ENCODE data around the gene VIPR1. TPM values are rescaled to one million over a fixed set of nuclear protein-coding genes. Genes with fewer than 3 reads are reported as not detected.

The VIPR1 gene
- total and polyA plus RNA-seq, 5 experiments from 2014 or later = 16.2 to 122 (median 40.3) TPM

- no peaks in the 10 kb centered on the region for H3K9me3 Mint-ChIP-seq
- H3K27ac Mint-ChIP-seq = peak overlapping the region; percentile 25 to 92 (median 88)
- DNase-seq (peak in 2 of 10 donors; percentile 14 to 27), ATAC-seq (no peak)
- H3K4me3 Mint-ChIP-seq = peak overlapping the region in 5 of 10 donors; percentile 7 to 51 (median 30)
- H3K27me3 Mint-ChIP-seq = peaks cover 2 to 13% (median 9%) of the 10 kb centered on the region in 5 donors
- H3K4me1 Mint-ChIP-seq = peaks cover 51 to 96% (median 77%) of the 10 kb centered on the region in 4 donors
- H3K36me3 Mint-ChIP-seq = peaks cover 0 to 9% (median 0%) of the 10 kb centered on the region in 3 donors
- POLR2A ChIA-PET = interaction anchor here (0.7 to 6.3 kb wide), 4 partner anchors 17 to 29 kb away, joined by 3 to 89 read pairs (median 4); no protein-coding TSS in a partner anchor
Observed at GRCh38 chr3:42505128-42505848, 2.8 kb downstream of the VIPR1 start.

- ATAC-seq (no peak), DNase-seq (peak in 2 of 10 donors; percentile 12 to 52)
- no peaks in the 10 kb centered on the region for H3K9me3 Mint-ChIP-seq
- H3K36me3 Mint-ChIP-seq = peaks cover 0 to 12% (median 0%) of the 10 kb centered on the region in 3 donors
- peaks cover 56 to 96% (median 80%) of the 10 kb centered on the region in 4 donors for H3K4me1 Mint-ChIP-seq
- peak overlapping the region; percentile 73 to 92 (median 90) for H3K27ac Mint-ChIP-seq
- POLR2A ChIA-PET = interaction anchor here (0.9 to 6.3 kb wide), 3 partner anchors 20 to 28 kb away, joined by 3 to 89 read pairs (median 4); no protein-coding TSS in a partner anchor
- H3K27me3 Mint-ChIP-seq = peaks cover under 1 to 6% (median 2%) of the 10 kb centered on the region in 5 donors
- peak overlapping the region in 3 of 10 donors; percentile 11 to 29 (median 23) for H3K4me3 Mint-ChIP-seq
Observed at GRCh38 chr3:42505849-42506410, 3.5 kb downstream of the VIPR1 start.

- Mint-ChIP-seq H3K27me3 (no peaks in the 10 kb centered on the region), H3K36me3 (peaks cover 0 to 14% (median 0%) of the 10 kb centered on the region in 3 donors), H3K4me1 (peaks cover 58 to 96% (median 86%) of the 10 kb centered on the region in 4 donors), H3K9me3 (no peaks in the 10 kb centered on the region), H3K27ac (peak overlapping the region; percentile 73 to 92 (median 90)), H3K4me3 (peak overlapping the region; percentile 3 to 78 (median 70))
- no peak for ATAC-seq
- peak in 2 of 10 donors; percentile 6 to 59 for DNase-seq
- POLR2A ChIA-PET = interaction anchor here (0.6 to 2.2 kb wide), 4 partner anchors 19 to 1701 kb away, joined by 3 to 10 read pairs (median 6); no protein-coding TSS in a partner anchor
Observed at GRCh38 chr3:42507252-42507651, 4.8 kb downstream of the VIPR1 start.

GRCh38 chr3:42507761-42508335, 5.4 kb downstream of the VIPR1 start:
- peaks cover 60 to 96% (median 86%) of the 10 kb centered on the region in 4 donors for H3K4me1 Mint-ChIP-seq
- H3K27me3 Mint-ChIP-seq = no peaks in the 10 kb centered on the region
- peak overlapping the region; percentile 11 to 78 (median 70) for H3K4me3 Mint-ChIP-seq
- no peaks in the 10 kb centered on the region for H3K9me3 Mint-ChIP-seq
- ATAC-seq (peak; percentile 19 to 27), DNase-seq (peak in 1 of 10 donors; percentile 27)
- H3K27ac Mint-ChIP-seq = peak overlapping the region; percentile 73 to 92 (median 90)
- H3K36me3 Mint-ChIP-seq = peaks cover 0 to 15% (median 0%) of the 10 kb centered on the region in 3 donors
- POLR2A ChIA-PET = interaction anchor here (0.5 to 2.2 kb wide), 8 partner anchors 12 to 1700 kb away, joined by 3 to 10 read pairs (median 4); no protein-coding TSS in a partner anchor

GRCh38 chr3:42508562-42508961, 6.1 kb downstream of the VIPR1 start:
- H3K4me1 Mint-ChIP-seq = peaks cover 61 to 96% (median 81%) of the 10 kb centered on the region in 4 donors
- DNase-seq (peak in 1 of 10 donors; percentile 27), ATAC-seq (no peak)
- no peaks in the 10 kb centered on the region for H3K27me3 Mint-ChIP-seq
- peak overlapping the region in 8 of 10 donors; percentile 26 to 89 (median 86) for H3K27ac Mint-ChIP-seq
- H3K4me3 Mint-ChIP-seq = peak overlapping the region in 7 of 10 donors; percentile 20 to 76 (median 55)
- POLR2A ChIA-PET = interaction anchor here (0.6 to 2.2 kb wide), 5 partner anchors 12 to 94 kb away, joined by 3 to 9 read pairs (median 4); no protein-coding TSS in a partner anchor
- H3K9me3 Mint-ChIP-seq = no peaks in the 10 kb centered on the region
- H3K36me3 Mint-ChIP-seq = peaks cover 0 to 23% (median 0%) of the 10 kb centered on the region in 3 donors

GRCh38 chr3:42509111-42509510, 6.7 kb downstream of the VIPR1 start:
- Mint-ChIP-seq H3K27me3 (no peaks in the 10 kb centered on the region), H3K9me3 (no peaks in the 10 kb centered on the region), H3K36me3 (peaks cover 0 to 28% (median 0%) of the 10 kb centered on the region in 3 donors), H3K4me1 (peaks cover 57 to 94% (median 77%) of the 10 kb centered on the region in 4 donors), H3K27ac (peak overlapping the region in 5 of 10 donors; percentile 10 to 84 (median 26)), H3K4me3 (peak overlapping the region in 5 of 10 donors; percentile 20 to 76 (median 53))
- POLR2A ChIA-PET = interaction anchor here (1.1 to 2.2 kb wide), 3 partner anchors 11 to 38 kb away, joined by 3 to 9 read pairs (median 4); no protein-coding TSS in a partner anchor
- ATAC-seq (no peak), DNase-seq (peak in 1 of 10 donors; percentile 45)

GRCh38 chr3:42510325-42510724, 7.9 kb downstream of the VIPR1 start:
- peaks cover 60 to 81% (median 70%) of the 10 kb centered on the region in 4 donors for H3K4me1 Mint-ChIP-seq

GRCh38 chr3:42511201-42511600, 8.8 kb downstream of the VIPR1 start:
- ATAC-seq = no peak
- Mint-ChIP-seq H3K4me1 (peaks cover 64 to 79% (median 65%) of the 10 kb centered on the region in 4 donors), H3K27ac (peak overlapping the region in 2 of 10 donors; percentile 1 to 31), H3K27me3 (no peaks in the 10 kb centered on the region), H3K9me3 (no peaks in the 10 kb centered on the region), H3K36me3 (peaks cover 0 to 44% (median 0%) of the 10 kb centered on the region in 3 donors), H3K4me3 (peak overlapping the region in 1 of 10 donors; percentile 36)
- peak in 1 of 10 donors; percentile 6 for DNase-seq
- POLR2A ChIA-PET = interaction anchor here (1.3 kb wide), 1 partner anchor 9 kb away, joined by 3 read pairs; the partner anchor contains the start of gene VIPR1

More at GRCh38 chr3:42510325-42510724, 7.9 kb downstream of the VIPR1 start:
- POLR2A ChIA-PET = interaction anchor here (1.3 kb wide), 1 partner anchor 8 kb away, joined by 3 read pairs; the partner anchor contains the start of gene VIPR1
- Mint-ChIP-seq H3K27me3 (no peaks in the 10 kb centered on the region), H3K36me3 (peaks cover 0 to 40% (median 0%) of the 10 kb centered on the region in 3 donors), H3K4me3 (no peak overlapping the region), H3K27ac (peak overlapping the region in 5 of 10 donors; percentile 54 to 82 (median 63)), H3K9me3 (no peaks in the 10 kb centered on the region)
- no peak for ATAC-seq
- DNase-seq = peak in 1 of 10 donors; percentile 1

GRCh38 chr3:42511736-42512135, 9.3 kb downstream of the VIPR1 start:
- Mint-ChIP-seq H3K9me3 (no peaks in the 10 kb centered on the region), H3K27me3 (no peaks in the 10 kb centered on the region), H3K27ac (peak overlapping the region in 3 of 10 donors; percentile 1 to 61 (median 31)), H3K36me3 (peaks cover 0 to 44% (median 0%) of the 10 kb centered on the region in 3 donors), H3K4me1 (peaks cover 60 to 74% (median 62%) of the 10 kb centered on the region in 4 donors), H3K4me3 (no peak overlapping the region)
- DNase-seq (no peak), ATAC-seq (no peak)
- POLR2A ChIA-PET = interaction anchor here (1.3 kb wide), 1 partner anchor 9 kb away, joined by 9 read pairs; the partner anchor contains the start of gene VIPR1

- peaks cover 46 to 60% (median 50%) of the 10 kb centered on the region in 4 donors for H3K4me1 Mint-ChIP-seq
- DNase-seq (no peak), ATAC-seq (no peak)
- H3K27me3 Mint-ChIP-seq = no peaks in the 10 kb centered on the region
- H3K27ac Mint-ChIP-seq = peak overlapping the region in 4 of 10 donors; percentile 31 to 82 (median 58)
- H3K36me3 Mint-ChIP-seq = peaks cover 0 to 44% (median 0%) of the 10 kb centered on the region in 3 donors
- POLR2A ChIA-PET = interaction anchor here (0.7 to 2.2 kb wide), 5 partner anchors 9 to 26 kb away, joined by 3 to 9 read pairs (median 3); partner anchors contain the start of gene VIPR1
- no peaks in the 10 kb centered on the region for H3K9me3 Mint-ChIP-seq
- no peak overlapping the region for H3K4me3 Mint-ChIP-seq
Observed at GRCh38 chr3:42513121-42513520, 10.7 kb downstream of the VIPR1 start.

- Mint-ChIP-seq H3K36me3 (peaks cover 0 to 46% (median 0%) of the 10 kb centered on the region in 3 donors), H3K4me3 (no peak overlapping the region), H3K27ac (peak overlapping the region in 6 of 10 donors; percentile 14 to 82 (median 50))
Observed at GRCh38 chr3:42513521-42513920, 11.1 kb downstream of the VIPR1 start.

More at GRCh38 chr3:42513521-42513920, 11.1 kb downstream of the VIPR1 start:
- no peaks in the 10 kb centered on the region for H3K9me3 Mint-ChIP-seq
- no peaks in the 10 kb centered on the region for H3K27me3 Mint-ChIP-seq
- no peak for ATAC-seq
- POLR2A ChIA-PET = interaction anchor here (1.5 to 2.2 kb wide), 2 partner anchors 11 to 13 kb away, joined by 3 to 8 read pairs; partner anchors contain the start of gene VIPR1
- DNase-seq = no peak
- H3K4me1 Mint-ChIP-seq = peaks cover 43 to 59% (median 50%) of the 10 kb centered on the region in 4 donors

Measured in naive thymus-derived CD8-positive, alpha-beta T cell (primary cell).